GM21786 (cell line): ENCODE measurements around the gene HACD2.
"Not testable (repeated sequence)": the region's sequence is repeated elsewhere in the genome, so short reads cannot be mapped to it uniquely, and the experiment has no call there.

ENCODE experiments used
- ATAC-seq: cut with Tn5 transposase; IDR thresholded peaks from one replicate; pipeline ENCODE4 v1.9.1; 2021; ENCODE audit not compliant: unreplicated experiment

The HACD2 gene

GRCh38 chr3:123611674-123612073, 26.8 kb upstream of the HACD2 start:
- ATAC-seq: not testable (repeated sequence)

GRCh38 chr3:123611082-123611481, 26.2 kb upstream of the HACD2 start:
- no peak for ATAC-seq

DNA sequence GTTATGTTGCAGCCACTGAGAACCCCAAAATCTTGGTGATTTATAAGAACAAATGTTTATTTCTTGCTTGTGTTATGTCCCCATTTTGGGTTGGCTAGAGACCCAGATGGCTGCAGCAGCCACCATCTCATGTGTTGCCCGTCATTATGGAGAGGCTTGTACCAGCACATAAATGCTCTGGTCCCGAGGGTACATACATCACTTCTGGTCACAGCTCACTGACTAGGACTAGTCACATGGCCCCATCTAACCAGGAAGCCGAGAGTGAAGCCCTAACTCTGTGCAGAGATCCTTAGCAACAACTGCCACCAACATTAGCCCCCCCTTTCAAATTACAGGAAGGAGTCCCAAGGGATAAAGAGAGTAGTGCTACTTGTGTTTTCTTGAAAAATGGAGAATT, 25.5 kb upstream of the HACD2 start:
- ATAC-seq: peak; percentile 91

- no peak for ATAC-seq
Observed at GRCh38 chr3:123609063-123609462, 24.2 kb upstream of the HACD2 start.

- ATAC-seq: no peak
Observed at GRCh38 chr3:123608263-123608937, 23.5 kb upstream of the HACD2 start.

DNA sequence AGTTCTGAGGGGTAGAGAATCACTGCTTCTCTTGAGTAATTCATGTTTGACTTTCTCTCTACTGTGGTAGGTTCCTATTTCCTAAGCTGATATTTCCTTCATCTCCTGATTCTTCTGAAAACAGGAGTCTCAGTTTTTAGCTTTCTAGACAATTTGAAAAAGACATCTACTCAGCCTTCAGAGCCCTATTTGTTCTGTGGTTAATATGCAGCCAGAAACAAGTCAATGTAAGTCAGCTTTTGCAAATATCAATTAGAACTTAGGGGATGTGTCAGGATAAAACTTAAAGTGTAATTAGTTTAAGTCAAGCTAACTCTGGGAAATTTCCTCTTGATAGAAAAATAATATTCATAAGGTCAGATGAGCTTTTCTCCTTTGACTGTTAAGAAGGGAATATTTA, 21.7 kb upstream of the HACD2 start:
- ATAC-seq: no peak

DNA sequence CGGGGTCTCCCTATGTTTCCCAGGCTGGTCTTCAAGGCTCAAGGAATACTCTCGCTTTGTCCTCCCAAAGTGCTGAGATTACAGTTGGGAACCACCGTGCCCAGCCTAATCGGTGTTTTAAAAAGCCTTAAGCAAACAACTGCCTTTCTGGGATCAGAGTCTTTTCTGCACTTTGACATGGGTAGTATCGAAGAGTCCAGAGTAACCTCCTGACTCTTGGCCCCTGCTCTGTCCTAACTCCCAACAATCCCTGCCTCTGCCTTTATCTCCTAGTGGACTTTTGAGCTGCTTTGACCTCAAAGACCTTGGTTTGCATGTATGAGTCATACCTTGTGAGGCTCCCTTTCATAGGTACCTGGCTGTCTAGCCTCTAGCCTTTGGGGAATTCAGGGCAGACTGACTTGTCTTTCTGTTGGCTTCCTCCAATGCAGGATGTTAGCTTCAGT, 21.0 kb upstream of the HACD2 start:
- peak; percentile 66 for ATAC-seq

DNA sequence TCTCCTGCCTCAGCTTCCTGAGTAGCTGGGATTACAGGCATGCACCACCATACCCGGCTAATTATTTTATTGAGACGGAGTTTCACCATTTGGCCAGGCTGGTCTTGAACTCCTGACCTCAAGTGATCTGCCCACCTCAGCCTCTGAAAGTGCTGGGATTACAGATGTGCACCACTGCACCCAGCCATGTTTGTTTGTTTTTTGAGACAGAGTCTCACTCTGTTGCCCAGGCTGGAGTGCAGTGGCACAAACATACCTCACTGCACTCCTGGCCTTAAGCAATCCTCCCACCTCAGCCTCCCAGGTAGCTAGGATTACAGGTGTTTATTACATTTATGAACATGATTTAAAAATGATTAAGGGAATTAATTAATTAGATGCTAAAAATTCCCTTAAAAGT, 18.3 kb upstream of the HACD2 start:
- ATAC-seq: not testable (repeated sequence)

DNA sequence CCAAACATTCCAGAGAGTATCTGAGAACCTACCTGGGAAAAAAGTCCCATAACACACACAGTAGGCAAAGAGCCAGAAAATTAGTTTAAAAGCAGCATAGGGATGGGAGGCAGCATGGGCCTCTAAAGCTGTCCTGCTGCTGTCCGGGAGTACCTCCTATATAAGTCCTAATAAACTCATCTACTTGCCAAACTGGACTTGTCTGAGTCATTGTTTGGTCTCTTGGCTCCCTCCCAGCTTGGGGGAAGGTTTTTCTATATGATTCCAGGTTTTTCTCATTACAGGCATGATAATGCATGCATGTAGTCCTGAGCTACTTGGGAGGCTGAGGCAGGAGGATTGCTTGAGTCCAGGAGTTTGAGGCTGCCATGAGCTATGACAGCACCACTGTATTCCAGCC, 17.5 kb upstream of the HACD2 start:
- ATAC-seq: no peak

DNA sequence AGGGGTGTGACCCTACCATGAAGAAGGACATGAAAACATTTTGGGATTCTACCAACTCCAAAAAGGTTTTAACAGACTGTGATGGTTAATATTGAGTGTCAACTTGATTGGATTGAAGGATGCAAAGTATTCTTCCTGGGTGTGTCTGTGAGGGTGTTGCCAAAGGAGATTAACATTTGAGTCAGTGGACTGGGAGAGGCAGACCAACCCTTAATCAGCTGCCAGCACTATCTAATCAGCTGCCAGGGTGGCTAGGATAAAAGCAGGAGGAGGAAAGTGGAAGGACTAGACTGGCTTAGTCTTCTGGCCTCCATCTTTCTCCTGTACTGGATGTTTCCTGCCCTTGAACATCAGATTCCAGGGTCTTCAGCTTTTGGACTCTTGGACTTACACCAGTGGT, 16.0 kb upstream of the HACD2 start:
- not testable (repeated sequence) for ATAC-seq

GRCh38 chr3:123597561-123597960, 12.7 kb upstream of the HACD2 start:
- ATAC-seq: no peak

GRCh38 chr3:123595396-123596180, 10.7 kb upstream of the HACD2 start:
- ATAC-seq: no peak

GRCh38 chr3:123593381-123593780, 8.5 kb upstream of the HACD2 start:
- ATAC-seq: no peak

- no peak for ATAC-seq
Observed at GRCh38 chr3:123590685-123591450, 6.0 kb upstream of the HACD2 start.

DNA sequence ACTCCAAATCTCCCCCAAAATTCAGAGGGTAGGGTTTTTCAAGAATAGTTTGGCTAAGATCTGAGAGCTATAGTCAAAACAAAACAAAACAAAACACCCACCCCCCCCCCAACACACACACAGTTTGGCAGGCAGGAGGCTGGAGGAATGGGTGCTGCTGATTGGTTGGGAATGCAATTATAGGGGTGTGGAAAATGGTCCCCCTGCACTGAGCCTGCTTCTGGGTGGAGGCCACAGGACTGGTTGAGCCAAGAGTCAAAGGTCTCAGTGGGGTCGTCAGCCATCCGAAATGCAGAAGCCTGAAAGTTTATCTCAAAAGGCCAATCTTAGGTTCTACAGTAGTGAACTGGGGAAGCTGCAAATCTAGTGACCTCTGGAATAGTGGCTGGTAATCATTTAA, 2.5 kb upstream of the HACD2 start:
- no peak for ATAC-seq

DNA sequence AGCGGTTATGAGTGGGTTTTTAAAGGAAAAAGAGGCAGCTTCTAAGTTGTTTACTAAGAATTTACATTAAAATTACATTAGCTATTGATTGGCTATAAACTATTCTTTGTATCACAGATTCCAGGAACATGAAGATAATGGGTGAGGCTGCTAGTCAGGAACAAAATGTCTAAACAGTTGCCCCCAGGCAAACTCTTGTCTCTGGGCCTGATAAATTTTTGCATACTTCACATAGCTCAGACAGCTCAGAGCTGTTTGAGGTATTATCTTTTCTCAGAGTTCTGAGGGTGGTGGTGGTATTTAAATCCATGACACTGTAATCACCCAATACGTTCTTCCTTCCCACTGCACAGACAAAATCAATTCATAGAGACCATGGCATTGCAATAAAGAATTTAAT, 2.1 kb upstream of the HACD2 start:
- ATAC-seq: no peak

DNA sequence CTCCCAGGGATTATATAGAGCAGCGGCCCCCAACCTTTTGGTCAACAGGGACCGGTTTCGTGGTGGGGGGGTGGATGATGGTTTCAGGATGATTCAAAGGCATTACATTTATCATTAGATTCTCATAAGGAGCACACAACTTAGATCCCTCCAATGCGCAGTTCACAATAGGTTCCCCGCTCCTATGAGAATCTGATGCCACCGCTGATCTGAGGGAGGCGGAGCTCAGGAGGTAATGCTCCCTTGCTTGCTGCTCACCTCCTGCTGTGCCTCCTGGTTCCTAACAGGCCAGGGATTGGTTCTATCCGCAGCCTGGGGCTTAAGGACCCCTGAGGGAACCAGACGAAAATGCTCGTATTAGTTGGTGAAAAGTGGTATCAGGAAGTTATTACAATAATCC, 1.3 kb upstream of the HACD2 start:
- ATAC-seq: no peak

GRCh38 chr3:123584284-123584987, 417 bp downstream of the HACD2 start:
- peak; percentile 28 for ATAC-seq

- no peak for ATAC-seq
Observed at GRCh38 chr3:123583561-123583960, 1.3 kb downstream of the HACD2 start.

DNA sequence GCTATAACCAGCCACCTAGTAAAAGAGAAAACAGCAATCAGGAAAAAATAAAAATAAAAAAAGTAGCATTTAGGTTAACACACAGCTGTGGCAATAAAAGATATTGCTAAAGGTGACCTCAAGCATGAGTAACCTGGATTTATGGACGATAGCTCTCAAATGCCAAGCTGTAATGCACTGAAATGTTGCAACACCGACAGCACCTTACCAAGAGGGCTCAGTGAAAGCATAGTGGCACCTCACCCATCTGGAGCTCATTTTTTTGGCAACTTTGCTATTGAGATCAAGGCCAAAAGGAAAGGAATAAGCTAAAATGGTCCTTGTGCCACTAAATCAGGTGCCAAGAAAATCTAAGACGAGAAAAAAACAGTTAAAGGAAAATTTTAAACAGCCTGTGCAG, 2.5 kb downstream of the HACD2 start:
- ATAC-seq: no peak

DNA sequence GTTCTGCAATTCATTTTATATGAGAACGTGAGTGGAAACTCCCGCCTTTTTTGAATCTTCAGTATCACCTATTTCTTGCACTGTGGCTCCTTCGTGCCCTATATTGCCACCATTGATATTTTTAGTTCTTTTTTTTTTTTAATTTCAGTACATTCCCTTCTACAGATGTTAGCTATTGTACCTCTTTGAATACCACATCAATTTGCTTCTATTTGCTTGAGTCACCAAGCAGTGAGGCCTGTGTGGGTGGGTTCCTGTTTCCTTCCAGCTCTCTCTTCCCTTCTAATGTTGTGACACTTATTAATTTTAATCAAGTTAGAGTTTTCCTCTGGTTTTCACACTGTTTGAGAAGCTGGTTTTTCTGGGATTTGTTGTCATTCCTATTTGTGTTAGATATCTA, 8.7 kb downstream of the HACD2 start:
- no peak for ATAC-seq
